GM10847 (cell line): ENCODE measurements around the gene GABRR2.

Experiments used
- POLR2A ChIP-seq: IDR thresholded peaks from 2 replicates; pipeline ENCODE4 v1.6.1; 2011; ENCODE audit not compliant: insufficient read length; ENCODE audit errors: extremely low read depth

GABRR2 gene

DNA sequence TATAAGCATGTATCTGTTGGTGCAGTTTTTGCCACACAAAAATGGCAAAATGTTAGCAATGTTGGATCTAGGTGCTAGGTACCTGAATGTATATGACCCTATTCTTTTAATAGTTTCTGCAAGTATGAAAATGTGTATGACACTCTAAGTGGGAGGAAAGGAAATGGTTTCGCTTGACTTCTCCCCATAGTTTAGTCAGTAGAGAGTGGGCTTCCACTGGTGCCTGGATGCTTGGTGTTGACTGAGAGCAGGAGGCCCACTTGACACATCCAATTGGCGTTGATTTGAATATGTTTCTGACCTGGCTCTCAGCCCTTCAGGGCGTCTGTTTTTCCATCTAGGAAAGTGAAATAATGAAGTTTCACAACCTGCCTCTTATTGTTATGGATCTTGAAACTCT, 56.2 kb downstream of the GABRR2 start:
- TF ChIP-seq POLR2A, result no peak

DNA sequence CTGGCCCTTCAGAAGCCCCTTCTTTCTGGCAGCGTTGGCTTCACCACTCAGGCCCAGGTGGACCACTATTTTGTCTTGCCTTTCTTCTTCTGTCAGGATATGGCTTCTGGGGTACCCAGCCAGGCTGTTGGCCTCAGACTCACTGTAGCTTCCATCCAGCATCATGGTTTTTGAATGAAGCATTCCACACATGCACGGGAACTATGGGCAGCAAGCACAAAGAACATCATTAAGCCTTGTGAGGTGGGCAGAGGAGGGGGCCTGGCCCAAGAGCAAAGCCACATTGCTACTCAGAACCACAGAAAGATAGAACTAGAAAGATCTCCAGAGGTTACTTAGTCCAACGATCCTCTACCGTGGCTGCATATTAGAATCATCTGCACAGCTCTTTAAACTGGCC, 57.3 kb downstream of the GABRR2 start:
- TF ChIP-seq POLR2A, result no peak

DNA sequence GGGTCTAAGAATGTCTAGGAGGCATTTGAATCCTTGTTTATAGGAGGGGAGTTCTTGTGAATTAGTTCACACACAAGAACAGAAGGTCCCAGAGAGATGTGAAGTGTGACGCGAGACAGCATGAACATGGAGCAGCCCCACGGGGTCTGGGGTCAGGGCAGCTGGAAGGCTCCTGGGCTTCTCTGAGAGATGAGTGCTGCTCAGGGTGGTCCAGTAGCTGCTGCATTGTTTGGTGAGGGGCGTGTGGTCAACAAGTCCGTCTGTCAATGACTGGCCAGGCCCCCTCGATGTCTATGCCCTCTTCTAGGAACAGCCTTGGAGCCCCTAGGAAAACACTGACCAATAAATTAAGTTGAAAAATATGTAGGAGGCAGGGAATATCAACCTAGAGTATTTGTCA, 57.8 kb downstream of the GABRR2 start:
- no peak for TF ChIP-seq POLR2A

- TF ChIP-seq POLR2A, result no peak
Measured at GRCh38 chr6:89255417-89255816, 59.7 kb downstream of the GABRR2 start.

DNA sequence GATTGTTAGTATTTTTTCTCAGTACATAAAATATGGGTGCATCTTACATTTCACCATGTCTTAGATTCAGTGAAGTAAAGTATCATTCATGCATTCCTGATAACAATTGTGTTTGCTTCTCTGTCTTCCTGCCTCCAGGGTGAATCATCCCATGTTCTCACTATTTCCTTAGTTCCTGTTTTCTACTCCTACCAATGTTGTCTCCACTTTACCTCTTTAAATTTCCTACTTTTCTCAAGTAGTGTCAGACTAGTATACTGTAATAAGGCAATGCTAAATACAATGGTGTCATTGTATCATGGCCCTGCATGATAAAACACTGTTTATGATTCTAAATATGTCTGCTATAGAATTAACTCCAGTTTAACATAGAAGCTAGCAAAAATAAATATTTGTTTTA, 60.5 kb downstream of the GABRR2 start:
- no peak for TF ChIP-seq POLR2A

DNA sequence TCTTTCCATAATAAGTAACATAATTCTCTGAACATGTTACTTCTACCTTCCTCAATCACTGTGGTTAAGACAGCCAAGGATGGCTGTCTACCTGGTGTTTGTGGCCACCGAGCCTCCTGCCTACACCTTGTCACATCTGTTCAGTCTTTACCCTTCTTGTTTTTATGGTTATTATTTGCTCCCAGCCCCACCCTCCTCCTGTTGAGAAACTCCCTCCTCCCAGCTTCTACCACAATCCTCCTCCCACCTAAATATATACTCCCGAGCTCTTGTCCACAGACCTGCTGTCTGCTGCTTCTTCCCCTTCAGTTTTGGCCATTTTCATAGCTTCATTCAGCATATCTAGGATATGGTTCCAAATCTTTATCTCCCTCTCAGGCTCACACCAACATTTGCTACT, 62.2 kb downstream of the GABRR2 start:
- TF ChIP-seq POLR2A, result no peak

DNA sequence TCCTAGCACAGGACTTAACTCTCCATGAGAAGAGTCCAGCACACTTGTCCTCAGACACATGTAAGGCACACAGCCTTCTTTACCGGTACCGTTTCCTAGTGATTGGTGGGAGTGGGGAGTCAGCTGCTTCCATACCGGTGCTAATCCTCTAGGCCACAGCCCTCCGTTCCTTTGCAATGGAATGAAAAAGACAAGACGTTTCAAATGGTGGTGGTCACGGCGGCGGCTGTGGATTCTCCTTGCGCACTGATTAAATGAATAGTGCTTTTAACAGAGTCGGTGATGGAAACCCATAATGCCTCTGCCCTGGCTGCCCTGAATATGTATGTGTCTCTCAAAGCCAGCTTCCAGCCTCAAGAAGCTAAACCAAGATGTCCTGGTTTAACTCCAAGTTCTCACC, 63.1 kb downstream of the GABRR2 start:
- TF ChIP-seq POLR2A, result no peak

GRCh38 chr6:89251170-89251569, 63.9 kb downstream of the GABRR2 start:
- TF ChIP-seq POLR2A, result no peak

GRCh38 chr6:89250239-89250638, 64.9 kb downstream of the GABRR2 start:
- no peak for TF ChIP-seq POLR2A

DNA sequence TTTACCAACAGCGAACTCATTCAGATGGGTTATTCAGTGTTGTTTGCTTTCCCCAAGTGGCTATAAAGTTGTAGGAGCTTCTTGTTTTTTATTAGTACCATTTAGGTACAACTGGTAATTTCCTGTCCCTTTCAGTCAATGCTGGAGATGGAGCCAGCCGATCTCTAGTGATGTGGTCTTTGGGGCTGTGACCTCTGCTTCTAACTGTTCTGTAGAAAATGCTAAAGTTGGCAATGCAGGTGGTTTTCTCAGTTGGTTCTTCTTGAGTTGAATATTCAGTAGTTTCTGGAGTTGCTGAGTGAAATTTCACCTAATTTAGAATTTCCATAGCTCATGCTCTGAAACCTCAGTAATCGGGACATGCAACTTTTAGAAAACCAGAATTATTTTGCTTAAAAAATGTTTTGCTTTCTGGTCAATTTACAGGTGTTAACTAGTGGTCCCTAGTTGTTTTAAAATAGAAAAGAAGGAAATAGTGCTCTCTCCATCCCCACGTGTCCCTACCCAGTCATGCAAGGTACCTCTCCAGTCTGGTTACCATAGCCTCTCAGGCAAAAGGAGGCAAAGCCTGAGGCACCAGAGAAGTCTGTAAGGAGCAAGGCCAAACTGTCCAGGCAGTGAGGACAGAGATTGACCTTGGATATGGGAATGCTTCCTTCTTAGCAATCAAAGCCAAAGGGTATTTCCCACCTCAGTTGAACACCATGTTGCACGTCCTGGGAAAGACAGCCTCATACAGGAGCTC, 70.7 kb downstream of the GABRR2 start:
- TF ChIP-seq POLR2A, result no peak

GRCh38 chr6:89243331-89243629, 71.8 kb downstream of the GABRR2 start:
- TF ChIP-seq POLR2A, result no peak

DNA sequence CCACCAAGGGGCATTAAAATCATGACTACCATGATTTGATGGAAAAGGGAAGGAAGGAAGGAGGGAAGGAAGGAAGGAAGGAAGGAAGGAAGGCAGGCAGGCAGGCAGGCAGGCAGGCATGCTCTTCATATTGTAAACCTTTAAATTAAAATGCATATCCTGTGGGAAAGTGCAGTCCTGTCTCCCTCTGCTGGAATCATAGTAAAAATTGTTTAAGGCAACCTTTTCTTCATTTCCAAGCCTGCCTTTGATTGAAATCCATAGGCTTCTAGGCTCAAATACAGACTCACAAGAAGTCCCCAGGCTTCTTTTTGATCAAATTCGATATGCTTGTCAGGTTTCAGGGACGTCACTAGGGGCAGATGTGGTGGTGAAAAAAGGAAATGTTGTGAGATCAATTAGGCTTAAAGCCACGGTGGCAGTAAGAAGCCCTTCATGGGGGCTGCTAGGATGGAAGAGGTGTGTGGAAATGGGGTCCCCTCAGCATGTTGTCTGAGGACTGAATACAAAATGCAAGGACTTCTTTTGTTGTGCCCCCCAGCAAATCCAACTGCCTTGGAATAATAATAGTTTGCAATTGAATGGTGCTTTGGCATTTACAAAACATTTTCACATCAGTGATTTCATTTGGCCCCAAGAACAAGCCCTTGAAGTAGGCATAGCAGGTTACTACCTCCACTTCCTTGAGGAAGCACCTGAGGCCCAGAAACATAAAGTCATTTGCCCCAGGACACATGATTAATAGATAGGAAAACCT, 72.3 kb downstream of the GABRR2 start:
- TF ChIP-seq POLR2A, result no peak

GRCh38 chr6:89239338-89239737, 75.8 kb downstream of the GABRR2 start:
- no peak for TF ChIP-seq POLR2A

- no peak for TF ChIP-seq POLR2A
Measured at GRCh38 chr6:89237158-89237557, 77.9 kb downstream of the GABRR2 start.

- TF ChIP-seq POLR2A, result no peak
Measured at GRCh38 chr6:89222712-89223039, 92.4 kb downstream of the GABRR2 start.

DNA sequence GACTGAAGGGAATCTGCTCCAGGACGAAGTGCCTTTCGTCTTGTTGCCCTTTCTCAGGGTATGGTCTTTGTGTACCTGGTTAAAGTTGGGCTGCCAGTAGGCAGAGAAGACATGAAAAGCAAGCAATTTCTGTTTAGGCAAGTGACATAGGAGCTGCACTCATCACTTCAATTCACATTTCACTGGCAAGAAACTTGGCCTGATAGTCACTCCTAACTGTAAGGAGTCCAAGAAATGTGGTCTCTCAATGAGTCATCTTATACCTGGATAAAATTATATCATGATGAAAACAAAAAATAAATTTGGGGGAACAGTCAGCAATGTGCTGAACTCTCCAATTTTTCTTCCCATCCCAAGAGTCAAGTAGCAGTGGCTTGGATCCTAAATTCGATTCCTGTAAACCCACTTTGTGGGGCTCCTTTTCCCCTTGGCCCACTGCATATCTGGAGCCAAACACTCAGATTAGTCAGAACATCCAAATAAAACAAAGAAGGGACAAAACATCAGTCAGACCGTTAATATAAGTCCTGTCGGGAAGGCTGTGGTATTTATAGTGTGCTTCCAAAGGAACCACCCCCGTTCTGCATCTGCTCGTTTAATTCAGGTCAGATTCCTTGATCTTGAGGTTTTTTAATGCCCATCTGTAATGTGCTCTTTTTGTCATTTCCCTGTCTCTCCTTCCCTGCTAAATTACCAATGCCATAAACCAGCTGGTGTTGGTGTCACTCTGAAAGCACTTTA, 93.0 kb downstream of the GABRR2 start:
- TF ChIP-seq POLR2A, result no peak
